Pancreas (tissue), 10 donors: ENCODE data around the gene CTSH. TPM values are rescaled to one million over a fixed set of nuclear protein-coding genes. Genes with fewer than 3 reads are reported as not detected.
"Not testable (repeated sequence)": the region's sequence is repeated elsewhere in the genome, so short reads cannot be mapped to it uniquely, and the experiment has no call there.

Experiments used
- ATAC-seq, 4 donors: fragments of 200-7000 bp; cut with Tn5 transposase; one replicate each; pipeline versions ENCODE4 v1.8.0 to v1.9.1; 2020; ENCODE audit warnings: mild to moderate bottlenecking in 4 of 4, moderate library complexity in 4 of 4
- DNase-seq, 6 donors: peaks; one replicate each; pipeline ENCODE4 v3.0.0-alpha.2; 2020
- FAIRE-seq: peaks from 2 replicates; lab custom pipeline; 2012; peaks lifted over from hg19 to GRCh38; lab: Jason Lieb, UNC
- H3K27ac ChIP-seq, 4 donors: fragments of 200-600 bp; sonication (generic); 1 replicate in 3 of 4; 2 replicates in 1 of 4; pipeline versions ENCODE4 v1.5.0 to v1.8.0; 2020
- H3K27me3 ChIP-seq, 4 donors: fragments of 200-600 bp; one replicate each; pipeline ENCODE4 v1.8.0; 2021
- H3K36me3 ChIP-seq, 3 donors: fragments of 200-600 bp; sonication (generic) in 1 of 3; one replicate each; pipeline versions ENCODE4 v1.5.0 to v1.8.0; 2020 to 2021
- H3K4me1 ChIP-seq, 3 donors: fragments of 200-600 bp; one replicate each; pipeline ENCODE4 v1.8.0; 2021
- H3K4me3 ChIP-seq, 4 donors: fragments of 200-600 bp; sonication (generic) in 2 of 4; one replicate each; pipeline versions ENCODE4 v1.5.0 to v1.8.0; 2020 to 2021
- H3K9me3 ChIP-seq, 4 donors: fragments of 200-600 bp; one replicate each; pipeline ENCODE4 v1.8.0; 2021
- WGBS, 2 donors: extraction: QIAGEN DNeasy Blood & Tissue Kit; methylation state at CpG; one replicate each; pipeline ENCODE4 v1.1.7; 2013; 5-methylcytosine and 5-hydroxymethylcytosine counted together
- intact Hi-C, 3 donors: fragments of 100-400 bp; cut with DNase I; formaldehyde crosslinking; loops; one replicate each; pipeline versions ENCODE4 v1.11.1 to v1.14.2; 2022
- polyA plus RNA-seq, 2 donors: library from polyadenylated mRNA; stranded (reverse); fragments of 200-250 nt; gene quantifications; one replicate each; pipeline ENCODE4 v1.2.3, GENCODE V29; 2013
- total RNA-seq, 6 donors: library from RNA; stranded (reverse); fragmentation: NEBNext Ultra II Directional in 4 of 6; extraction: Animal tissue kit (Norgen Biotek cat#: 25700) in 4 of 6; gene quantifications; one replicate each; pipeline versions ENCODE4 v1.2.1 to v1.2.4, GENCODE V29; 2021 to 2023
- TF ChIP-seq, protein P1 (sequence below), 4 donors: fragments of 200-600 bp; sonication (generic) in 3 of 4; IDR thresholded peaks; one replicate each; pipeline versions ENCODE4 v1.5.0 to v1.8.0; 2021; ENCODE audit warnings: antibody characterized with exemption in 4 of 4
- donor health status: healthy with polysubstance abuse.
- donor health status: DM: no; HTN: no; CAD: no; lungs with moderate emphysema.
- donor health status: DM: no; HTN: no; CAD: no.
- donor health status: control.
- donor health status: control.
- donor health status: Bipolar disorder and iron deficiency.
- donor health status: DM: yes; HTN: yes; CAD: no.
- donor health status: DM: no; HTN: no; CAD: no.
- donor health status: DM: no; HTN: no; CAD: no.
- donor health status: DM: yes; HTN: yes; CAD: no.

The CTSH gene
- total and polyA plus RNA-seq, 8 donors: 24.3 to 196 (median 77.0) TPM

DNA sequence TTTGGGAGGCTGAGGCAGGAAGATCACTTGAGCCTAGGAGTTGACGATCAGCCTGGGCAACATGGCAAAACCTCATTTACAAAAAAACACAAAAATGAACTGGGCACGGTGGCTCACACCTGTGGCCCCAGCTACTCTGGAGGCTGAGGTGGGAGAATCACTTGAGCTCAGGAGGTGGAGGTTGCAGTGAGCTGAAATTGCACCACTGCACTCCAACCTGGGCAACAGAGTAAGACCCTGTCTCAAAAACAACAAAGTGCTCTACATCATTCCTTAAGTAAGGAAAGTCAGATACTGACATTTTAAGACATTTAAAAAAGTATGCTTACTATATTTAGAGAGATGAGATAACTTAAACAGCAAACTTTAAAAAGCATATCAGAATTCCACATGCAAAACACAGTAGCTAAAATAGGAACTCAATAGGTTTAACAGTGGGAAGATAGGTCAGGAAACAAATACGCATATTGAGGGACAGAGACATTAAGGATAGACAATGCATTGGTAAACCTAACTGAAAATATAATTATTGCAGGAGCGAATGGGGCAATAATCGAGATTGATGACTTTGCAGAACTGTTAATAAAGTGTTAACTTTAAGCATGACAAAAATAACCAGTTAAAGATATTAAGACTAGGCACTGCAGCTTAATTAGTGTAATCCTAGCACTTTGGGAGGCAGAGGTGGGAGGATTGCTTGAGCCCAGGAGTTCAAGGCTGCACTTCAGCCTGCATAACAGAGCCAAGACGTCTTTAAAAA lies 40.1 kb downstream of the CTSH start:
- DNase-seq (no peak), FAIRE-seq (no peak), ATAC-seq (no peak)
- TF ChIP-seq, protein P1, sequence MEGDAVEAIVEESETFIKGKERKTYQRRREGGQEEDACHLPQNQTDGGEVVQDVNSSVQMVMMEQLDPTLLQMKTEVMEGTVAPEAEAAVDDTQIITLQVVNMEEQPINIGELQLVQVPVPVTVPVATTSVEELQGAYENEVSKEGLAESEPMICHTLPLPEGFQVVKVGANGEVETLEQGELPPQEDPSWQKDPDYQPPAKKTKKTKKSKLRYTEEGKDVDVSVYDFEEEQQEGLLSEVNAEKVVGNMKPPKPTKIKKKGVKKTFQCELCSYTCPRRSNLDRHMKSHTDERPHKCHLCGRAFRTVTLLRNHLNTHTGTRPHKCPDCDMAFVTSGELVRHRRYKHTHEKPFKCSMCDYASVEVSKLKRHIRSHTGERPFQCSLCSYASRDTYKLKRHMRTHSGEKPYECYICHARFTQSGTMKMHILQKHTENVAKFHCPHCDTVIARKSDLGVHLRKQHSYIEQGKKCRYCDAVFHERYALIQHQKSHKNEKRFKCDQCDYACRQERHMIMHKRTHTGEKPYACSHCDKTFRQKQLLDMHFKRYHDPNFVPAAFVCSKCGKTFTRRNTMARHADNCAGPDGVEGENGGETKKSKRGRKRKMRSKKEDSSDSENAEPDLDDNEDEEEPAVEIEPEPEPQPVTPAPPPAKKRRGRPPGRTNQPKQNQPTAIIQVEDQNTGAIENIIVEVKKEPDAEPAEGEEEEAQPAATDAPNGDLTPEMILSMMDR (IDR thresholded peaks at IDR 0.05): no peak
- Histone ChIP-seq H3K27ac (no peak overlapping the region), H3K9me3 (no peaks in the 10 kb centered on the region), H3K4me3 (no peak overlapping the region), H3K36me3 (peaks cover 3 to 48% (median 25%) of the 10 kb centered on the region in 3 donors), H3K4me1 (peaks cover 0 to 5% (median 0%) of the 10 kb centered on the region in 3 donors), H3K27me3 (no peaks in the 10 kb centered on the region)
- WGBS, 2 donors: 80% methylated on average over 6 of the region's 6 CpGs
- intact Hi-C loops: loop anchor here in 1 of 3 donors (10.0 kb wide), 1 partner anchor 280 kb away; no protein-coding TSS in a partner anchor

DNA sequence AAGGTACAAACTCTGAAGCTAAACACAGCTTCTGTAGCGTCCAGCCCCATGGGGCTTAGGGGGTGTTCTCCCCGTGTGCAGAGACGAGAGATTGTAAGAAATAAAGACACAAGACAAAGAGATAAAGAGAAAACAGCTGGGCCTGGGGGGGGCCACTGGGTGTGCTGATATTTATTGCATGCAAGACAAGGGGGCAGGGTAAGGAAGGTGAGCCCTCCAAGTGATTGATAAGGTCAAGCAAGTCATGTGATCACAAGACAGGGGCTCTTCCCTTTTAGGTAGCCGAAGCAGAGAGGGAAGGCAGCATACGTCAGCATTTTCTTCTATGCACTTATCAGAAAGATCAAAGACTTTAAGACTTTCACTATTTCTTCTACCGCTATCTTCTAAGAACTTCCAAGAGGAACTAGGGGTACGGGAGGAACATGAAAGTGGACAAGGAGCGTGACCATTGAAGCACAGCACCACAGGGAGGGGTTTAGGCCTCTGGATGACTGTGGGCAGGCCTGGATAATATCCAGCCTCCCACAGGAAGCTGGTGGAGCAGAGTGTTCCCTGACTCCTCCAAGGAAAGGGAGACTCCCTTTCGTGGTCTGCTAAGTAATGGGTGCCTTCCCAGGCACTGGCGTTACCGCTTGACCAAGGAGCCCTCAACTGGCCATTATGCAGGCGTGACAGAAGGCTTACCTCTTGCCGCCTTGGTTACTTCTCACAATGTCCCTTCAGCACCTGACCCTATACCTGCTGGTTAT lies 42.4 kb downstream of the CTSH start:
- not testable (repeated sequence) for H3K27ac ChIP-seq, H3K9me3 ChIP-seq, H3K27me3 ChIP-seq, FAIRE-seq, ATAC-seq, H3K4me3 ChIP-seq, H3K4me1 ChIP-seq, DNase-seq
- WGBS, 2 donors: 82 to 83% methylated on average over 13 of the region's 13 CpGs
- intact Hi-C loops: loop anchor here in 1 of 3 donors (10.0 kb wide), 1 partner anchor 282 kb away; no protein-coding TSS in a partner anchor
- peaks cover 3 to 59% (median 32%) of the 10 kb centered on the region in 3 donors for H3K36me3 ChIP-seq

DNA sequence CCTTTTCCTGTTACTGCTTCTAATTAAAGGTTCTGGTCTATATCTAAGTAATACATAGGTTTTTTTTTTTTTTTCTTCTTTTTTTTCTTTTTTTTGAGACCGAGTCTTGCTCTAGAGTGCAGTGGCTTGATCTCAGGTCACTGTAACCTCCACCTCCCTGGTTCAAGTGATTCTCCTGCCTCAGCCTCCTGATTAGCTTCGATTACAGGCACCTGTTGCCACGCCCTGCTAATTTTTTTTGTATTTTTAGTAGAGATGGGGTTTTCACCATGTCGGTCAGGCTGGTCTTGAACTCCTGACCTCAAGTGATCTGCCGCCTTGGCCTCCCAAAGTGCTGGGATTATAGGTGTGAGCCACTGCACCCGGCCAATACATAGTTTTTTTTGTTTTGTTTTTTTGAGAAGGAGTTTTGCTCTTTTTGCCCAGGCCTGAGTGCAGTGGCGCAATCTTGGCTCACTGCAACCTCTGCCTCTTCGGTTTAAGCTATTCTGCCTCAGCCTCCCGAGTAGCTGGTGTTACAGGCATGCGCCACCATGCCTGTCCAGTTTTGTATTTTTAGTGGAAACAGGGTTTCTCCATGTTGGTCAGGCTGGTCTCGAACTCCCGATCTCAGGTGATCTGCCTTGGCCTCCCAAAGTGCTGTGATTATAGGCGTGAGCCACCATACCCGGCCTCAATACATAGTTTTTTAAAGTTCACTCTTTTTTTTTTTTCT lies 43.9 kb downstream of the CTSH start:
- not testable (repeated sequence) for H3K9me3 ChIP-seq
- 94 to 96% methylated on average over 14 of the region's 14 CpGs for WGBS, 2 donors
- intact Hi-C loops: loop anchor here in 1 of 3 donors (10.0 kb wide), 1 partner anchor 284 kb away; no protein-coding TSS in a partner anchor

DNA sequence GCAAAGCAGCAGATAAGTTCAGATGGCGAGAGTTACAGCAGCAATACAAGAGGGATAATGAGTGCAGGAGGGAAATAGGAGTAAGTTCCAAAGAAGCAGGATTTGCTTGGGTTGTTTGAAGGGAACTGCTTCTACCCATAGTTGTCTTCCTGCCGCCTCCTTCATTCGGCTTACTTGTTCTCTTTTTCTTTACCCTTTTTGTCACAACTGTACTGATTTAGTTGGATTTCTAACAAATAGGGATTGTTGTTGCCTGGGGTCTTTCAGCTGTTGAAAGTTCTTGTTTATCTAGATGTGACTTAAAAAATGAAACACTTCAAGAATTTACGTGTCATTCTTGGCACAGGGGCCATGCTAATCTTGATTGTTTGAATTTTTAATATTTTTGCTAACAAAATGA lies 46.3 kb downstream of the CTSH start:
- ATAC-seq (no peak), DNase-seq (no peak), FAIRE-seq (no peak)
- Histone ChIP-seq H3K27ac (no peak overlapping the region), H3K36me3 (peaks cover 3 to 71% (median 44%) of the 10 kb centered on the region in 3 donors), H3K9me3 (no peaks in the 10 kb centered on the region), H3K27me3 (no peaks in the 10 kb centered on the region), H3K4me1 (no peaks in the 10 kb centered on the region), H3K4me3 (no peak overlapping the region)
- TF ChIP-seq, protein P1 (IDR thresholded peaks at IDR 0.05): no peak
- intact Hi-C loops: no loop called here
- WGBS, 2 donors: 89 to 93% methylated on average over 4 of the region's 4 CpGs

More for the DNA sequence above, 43.9 kb downstream of the CTSH start:
- not testable (repeated sequence) for H3K4me1 ChIP-seq, H3K4me3 ChIP-seq, ATAC-seq, DNase-seq, H3K27me3 ChIP-seq, H3K27ac ChIP-seq, FAIRE-seq
- H3K36me3 ChIP-seq: peaks cover 3 to 65% (median 35%) of the 10 kb centered on the region in 3 donors

DNA sequence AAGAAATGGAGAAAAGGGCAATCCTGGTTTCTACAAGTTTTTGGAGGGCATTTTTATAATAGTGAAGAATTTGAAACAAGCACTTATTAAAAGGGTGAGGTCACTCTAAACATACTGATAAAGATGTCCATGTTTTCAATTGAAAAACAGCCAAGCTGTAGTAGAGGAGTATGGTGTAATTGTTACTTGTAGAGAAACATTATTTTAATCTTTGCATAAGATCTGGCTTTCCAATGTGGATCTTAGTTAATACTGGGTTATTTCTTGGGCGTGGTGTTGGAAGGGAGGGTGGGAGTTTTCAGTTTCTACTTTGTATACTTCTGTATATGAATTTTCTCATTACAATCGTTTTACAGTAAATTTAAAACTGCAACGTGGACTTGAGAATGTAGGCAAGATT lies 49.4 kb downstream of the CTSH start:
- peaks cover 5 to 73% (median 39%) of the 10 kb centered on the region in 3 donors for H3K36me3 ChIP-seq
- no peak overlapping the region for H3K27ac ChIP-seq
- 77 to 85% methylated on average over 3 of the region's 3 CpGs for WGBS, 2 donors
- intact Hi-C loops: no loop called here
- no peaks in the 10 kb centered on the region for H3K4me1 ChIP-seq
- H3K9me3 ChIP-seq: no peaks in the 10 kb centered on the region
- ATAC-seq: no peak
- TF ChIP-seq, protein P1 (IDR thresholded peaks at IDR 0.05): no peak
- FAIRE-seq: no peak
- H3K27me3 ChIP-seq: no peaks in the 10 kb centered on the region
- no peak overlapping the region for H3K4me3 ChIP-seq
- no peak for DNase-seq
